T-helper 1 cell treated with Interleukin-12 subunit alpha and Interleukin-12 subunit beta and Interleukin-4 antibody, amounts not matched to agents 30 ng/mL and 1 ng/mL, for 36 hours (primary cell): ENCODE measurements around the gene OR2V2. TPM values are rescaled to one million over a fixed set of nuclear protein-coding genes. Genes with fewer than 3 reads are reported as not detected.
"Not testable (repeated sequence)": the region's sequence is repeated elsewhere in the genome, so short reads cannot be mapped to it uniquely, and the experiment has no call there.

ENCODE experiments used
- intact Hi-C: fragments of 100-400 bp; cut with micrococcal nuclease; formaldehyde crosslinking; loops from one replicate; pipeline ENCODE4 v1.15.1; 2024
- total RNA-seq: library from RNA; stranded (reverse); gene quantifications from 2 replicates; pipeline ENCODE4 v1.2.3, GENCODE V29; 2022

Gene OR2V2, protein sequence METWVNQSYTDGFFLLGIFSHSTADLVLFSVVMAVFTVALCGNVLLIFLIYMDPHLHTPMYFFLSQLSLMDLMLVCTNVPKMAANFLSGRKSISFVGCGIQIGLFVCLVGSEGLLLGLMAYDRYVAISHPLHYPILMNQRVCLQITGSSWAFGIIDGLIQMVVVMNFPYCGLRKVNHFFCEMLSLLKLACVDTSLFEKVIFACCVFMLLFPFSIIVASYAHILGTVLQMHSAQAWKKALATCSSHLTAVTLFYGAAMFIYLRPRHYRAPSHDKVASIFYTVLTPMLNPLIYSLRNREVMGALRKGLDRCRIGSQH
- not detected in 2 replicates for total RNA-seq

DNA sequence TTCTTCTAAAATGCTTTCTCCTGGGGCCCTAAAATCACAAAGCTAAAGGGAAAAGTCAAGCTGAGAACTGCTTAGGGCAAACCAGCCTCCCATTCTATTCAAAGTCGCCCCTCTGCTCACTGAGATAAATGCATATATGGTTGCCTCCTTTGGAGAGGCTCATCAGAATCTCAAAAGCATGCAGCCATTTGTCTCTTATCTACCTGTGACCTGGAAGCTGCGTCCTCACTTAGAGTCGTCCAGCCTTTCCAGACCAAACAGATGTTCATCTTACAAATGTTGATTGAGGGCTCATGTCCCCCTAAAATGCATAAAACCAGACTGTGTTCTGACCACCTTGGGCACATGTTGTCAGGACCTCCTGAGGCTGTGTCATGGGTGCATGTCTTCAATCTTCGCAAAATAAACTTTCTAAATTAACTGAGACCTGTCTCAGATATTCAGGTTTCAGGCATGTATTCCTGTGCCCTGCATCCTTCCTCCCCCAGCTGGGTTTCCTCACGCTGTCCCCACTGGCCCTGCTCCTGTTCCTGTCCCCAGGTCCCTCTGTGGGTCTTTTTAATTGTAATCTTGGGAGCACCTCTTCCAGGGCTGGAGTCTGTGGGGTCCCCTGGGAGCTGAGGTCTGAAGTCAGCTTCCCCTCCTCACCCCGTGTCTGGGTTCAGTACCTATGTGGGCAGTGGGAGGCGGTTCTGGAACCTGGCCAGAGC is at the start of gene OR2V2:
TSS of gene OR2V2 (plus strand) at position 660 of the 710 bp plus-strand sequence. CDS start 7,357 bp downstream, outside the sequence.
- intact Hi-C loops: not testable (repeated sequence)

DNA sequence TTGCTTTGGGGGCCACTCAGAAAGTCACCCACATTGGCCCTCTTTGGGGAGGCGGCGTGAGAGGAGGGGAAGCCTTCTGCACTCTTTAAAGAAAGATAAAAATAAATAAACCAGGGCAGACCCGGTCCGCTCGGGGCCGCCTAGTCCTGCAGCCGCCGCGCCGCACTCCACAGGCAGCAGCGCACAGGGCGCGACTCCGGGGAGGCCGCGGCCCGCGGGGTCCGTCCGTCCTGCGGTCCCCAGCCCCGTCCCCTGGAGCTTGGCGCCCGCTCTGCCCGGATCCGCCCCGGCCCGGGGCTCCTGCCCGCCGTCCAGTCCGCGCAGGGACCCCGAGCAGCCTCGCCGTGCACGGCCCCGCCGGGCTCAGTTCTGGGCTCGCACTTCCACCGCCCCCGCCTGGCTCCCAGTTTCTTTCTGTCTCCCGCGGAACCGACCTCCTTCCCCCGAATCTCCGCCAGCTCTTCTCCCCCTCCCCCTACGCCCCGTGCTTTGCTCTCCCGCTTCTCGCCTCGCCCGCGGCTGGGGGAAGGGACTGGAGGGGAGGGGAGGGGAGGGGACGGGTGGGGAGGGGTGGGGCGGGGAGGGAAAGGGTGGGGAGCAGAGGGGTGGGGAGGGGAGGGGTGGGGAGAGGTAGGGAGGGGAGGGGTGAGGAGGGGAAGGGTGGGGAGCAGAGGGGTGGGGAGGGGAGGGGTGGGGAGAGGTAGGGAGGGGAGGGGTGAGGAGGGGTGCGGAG is 49.5 kb upstream of the OR2V2 start:
- intact Hi-C loops: not testable (repeated sequence)

DNA sequence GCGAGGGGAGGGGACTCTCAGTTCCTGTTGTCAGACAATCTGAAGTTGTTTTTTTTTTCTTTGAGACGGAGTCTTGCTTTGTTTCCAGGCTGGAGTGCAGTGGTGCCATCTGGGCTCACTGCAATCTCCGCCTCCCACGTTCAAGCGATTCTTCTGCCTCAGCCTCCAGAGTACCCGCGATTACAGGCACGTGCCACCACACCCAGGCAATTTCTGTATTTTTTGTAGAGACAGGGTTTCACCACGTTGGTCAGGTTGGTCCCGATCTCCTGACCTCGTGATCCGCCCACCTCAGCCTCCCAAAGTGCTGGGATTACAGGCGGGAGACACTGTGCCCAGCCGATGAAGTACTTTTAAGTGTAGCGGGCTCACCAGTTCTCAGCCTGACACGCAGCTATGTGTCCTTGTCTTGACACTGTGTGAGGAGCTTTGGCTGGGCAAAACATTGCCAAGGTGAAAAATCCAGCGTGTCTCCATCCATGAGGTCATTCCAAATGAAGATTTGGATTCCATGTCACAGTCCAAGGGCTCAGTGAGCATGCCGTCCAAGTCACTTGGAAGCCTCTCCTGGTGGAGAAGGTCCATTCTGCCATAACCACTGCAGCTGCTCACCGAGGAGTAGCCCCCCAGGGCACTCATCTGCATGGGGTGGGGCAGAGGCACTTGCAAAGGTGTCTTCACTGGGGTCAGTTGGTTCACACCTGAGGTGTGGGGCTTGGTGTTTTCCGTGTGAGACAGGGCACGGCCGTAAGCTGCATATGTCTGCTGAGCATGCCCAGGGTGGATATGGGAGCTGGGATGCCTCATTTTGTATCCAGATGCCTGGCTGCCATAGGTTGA is 48.4 kb upstream of the OR2V2 start:
- intact Hi-C loops: no loop called here

DNA sequence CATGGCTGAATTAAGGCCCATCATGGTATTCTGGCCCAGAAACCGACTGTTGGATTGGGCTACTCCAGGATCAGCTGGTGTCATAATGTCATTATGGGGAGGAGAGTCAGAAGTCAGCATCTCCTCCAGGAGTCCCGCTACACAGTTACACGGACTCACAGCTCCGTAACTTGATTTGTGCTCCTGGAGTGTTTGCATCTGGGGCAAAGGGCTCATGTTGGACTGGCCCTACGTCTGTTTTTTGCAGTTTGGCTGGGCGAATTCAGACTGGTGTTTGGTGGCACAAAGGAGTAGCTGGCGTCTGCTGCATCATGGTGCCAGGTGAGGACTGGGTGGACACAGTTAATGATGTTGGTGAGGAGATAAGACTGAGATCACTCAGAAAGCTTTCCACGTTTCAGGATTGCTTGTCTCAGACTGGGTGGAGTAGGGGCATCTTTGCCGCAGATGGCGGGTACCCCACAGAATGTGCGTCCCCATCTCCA is 47.7 kb upstream of the OR2V2 start:
- intact Hi-C loops: loop anchor here (5.0 kb wide), 1 partner anchor 73 kb away; no protein-coding TSS in a partner anchor

DNA sequence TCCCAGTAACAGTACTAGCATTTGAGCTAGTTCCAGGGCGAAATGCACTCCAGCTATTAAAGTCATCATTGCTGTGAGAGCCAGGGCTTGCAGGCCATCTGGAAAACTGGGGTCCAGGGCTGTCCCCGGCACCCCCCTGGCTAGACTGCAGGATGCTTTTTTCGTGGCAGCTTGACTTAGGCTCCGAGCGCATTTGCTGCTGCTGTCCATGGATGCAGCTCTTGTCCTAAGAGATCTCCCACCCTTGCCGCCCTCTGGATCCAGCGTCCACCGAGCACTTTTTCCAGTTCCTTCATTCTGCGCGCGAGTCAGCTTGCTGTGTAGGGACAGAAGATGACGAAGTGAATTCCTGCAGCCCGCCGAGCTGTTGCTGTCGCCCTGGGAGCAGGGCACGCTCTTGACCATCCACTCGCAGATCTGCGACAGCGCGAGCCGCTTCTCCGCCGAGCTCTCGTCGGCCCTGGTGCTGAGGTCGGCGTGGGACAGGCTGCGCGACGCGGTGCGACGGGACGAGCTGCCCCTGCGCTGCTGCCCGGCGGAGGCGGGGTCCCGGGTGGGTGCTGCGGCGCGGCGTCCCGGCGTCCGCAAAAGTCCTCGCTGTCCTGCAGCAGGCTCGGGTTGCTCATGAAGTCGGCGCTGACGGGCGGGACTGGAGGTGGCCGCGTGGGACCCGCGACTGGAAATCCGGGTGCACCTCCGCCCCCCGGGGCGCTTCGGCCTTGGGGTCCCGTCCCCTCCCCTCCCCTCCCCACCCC is 47.1 kb upstream of the OR2V2 start:
- intact Hi-C loops: loop anchor here (5.0 kb wide), 1 partner anchor 72 kb away; no protein-coding TSS in a partner anchor

DNA sequence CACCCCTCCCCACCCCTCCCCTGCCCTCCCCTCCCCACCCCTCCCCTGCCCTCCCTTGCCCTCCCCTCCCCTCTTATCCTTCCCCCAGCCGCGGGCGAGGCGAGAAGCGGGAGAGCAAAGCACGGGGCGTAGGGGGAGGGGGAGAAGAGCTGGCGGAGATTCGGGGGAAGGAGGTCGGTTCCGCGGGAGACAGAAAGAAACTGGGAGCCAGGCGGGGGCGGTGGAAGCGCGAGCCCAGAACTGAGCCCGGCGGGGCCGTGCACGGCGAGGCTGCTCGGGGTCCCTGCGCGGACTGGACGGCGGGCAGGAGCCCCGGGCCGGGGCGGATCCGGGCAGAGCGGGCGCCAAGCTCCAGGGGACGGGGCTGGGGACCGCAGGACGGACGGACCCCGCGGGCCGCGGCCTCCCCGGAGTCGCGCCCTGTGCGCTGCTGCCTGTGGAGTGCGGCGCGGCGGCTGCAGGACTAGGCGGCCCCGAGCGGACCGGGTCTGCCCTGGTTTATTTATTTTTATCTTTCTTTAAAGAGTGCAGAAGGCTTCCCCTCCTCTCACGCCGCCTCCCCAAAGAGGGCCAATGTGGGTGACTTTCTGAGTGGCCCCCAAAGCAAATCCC is 46.2 kb upstream of the OR2V2 start:
- intact Hi-C loops: loop anchor here (5.0 kb wide), 1 partner anchor 71 kb away; no protein-coding TSS in a partner anchor

DNA sequence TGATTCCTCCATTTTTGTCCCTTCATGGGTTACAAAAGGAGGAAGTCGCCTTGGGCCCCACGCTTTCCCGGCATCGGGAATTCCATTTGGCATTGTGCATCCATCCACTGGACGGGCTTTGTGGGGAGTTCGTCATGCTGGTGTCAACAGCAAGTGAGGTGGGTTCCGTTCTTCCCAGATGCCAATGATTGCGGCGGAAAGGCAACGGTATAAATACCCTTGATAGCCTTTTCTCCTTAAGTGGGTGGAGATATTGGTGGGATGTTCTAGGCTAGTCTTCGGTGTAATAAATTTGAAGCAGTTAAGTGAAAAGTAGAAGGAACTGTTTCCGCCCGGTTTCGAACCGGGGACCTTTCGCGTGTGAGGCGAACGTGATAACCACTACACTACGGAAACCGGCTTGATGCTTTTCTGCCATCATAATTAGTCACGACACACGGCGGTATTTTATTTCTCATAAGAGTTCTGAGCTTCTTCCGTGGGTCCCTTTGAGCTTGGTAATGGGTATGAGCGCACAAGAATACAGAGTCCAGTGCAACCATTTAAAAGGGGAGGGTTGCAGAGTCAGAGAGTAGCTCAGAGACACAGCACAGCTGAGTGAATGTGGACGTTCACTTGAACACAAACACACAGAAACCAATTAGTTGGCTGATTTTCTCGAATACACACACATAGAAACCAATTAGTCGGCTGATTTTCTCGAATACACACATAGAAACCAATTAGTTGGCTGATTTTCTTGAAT is 45.3 kb upstream of the OR2V2 start:
- intact Hi-C loops: loop anchor here (5.0 kb wide), 1 partner anchor 70 kb away; no protein-coding TSS in a partner anchor

DNA sequence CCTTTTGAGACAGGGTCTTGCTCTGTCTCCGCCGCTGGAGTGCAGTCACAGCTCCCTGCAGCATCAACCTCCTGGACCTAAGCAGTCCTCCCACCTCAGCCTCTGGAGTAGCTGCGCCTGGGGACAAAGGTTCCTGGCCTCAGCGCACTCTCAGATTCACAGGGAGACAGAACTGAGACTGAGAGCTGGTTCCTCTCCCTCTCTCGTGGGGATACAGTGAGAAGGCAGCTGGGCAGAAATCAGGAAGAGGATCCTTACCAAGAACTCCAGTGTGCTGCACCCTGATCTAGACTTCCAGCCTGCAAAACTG is 43.2 kb upstream of the OR2V2 start:
- intact Hi-C loops: loop anchor here (5.0 kb wide), 1 partner anchor 68 kb away; no protein-coding TSS in a partner anchor

DNA sequence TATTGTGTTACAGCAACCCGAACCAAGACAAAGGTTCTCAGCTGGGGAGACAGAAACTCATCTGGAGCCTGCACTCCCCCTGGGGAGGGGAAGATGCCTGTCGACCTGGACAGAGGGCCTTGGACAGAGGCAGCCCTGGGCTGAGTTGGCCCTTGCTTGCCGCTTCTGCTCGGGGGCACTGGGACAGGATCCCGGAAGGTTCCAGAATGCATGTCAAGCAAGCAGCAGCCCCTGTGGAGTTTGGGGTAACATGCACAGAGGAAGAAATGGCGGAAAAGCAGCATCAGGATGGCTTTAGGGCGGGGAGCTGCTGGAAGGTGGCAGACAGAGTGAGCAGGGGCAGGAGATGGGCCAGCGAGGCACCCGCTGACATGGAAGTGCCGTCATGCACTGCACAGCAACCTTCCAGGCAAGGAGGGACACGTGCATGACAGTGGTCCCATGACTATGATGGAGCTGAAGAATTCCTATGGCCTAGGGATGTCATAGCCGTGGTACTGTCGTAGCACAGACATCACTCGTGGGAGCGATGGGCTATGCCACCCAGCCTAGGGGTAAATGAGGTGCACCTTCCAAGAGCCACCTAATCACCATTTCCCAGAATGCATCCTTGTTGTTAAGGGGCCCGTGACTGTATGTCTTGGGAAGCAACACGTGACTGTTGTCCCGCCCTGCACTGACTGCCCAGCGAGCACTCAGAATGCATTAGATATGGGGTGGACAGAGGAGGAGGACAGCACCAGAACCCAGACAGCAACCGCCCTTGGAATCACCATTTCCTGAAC is 42.6 kb upstream of the OR2V2 start:
- intact Hi-C loops: loop anchor here (5.0 kb wide), 1 partner anchor 68 kb away; no protein-coding TSS in a partner anchor

DNA sequence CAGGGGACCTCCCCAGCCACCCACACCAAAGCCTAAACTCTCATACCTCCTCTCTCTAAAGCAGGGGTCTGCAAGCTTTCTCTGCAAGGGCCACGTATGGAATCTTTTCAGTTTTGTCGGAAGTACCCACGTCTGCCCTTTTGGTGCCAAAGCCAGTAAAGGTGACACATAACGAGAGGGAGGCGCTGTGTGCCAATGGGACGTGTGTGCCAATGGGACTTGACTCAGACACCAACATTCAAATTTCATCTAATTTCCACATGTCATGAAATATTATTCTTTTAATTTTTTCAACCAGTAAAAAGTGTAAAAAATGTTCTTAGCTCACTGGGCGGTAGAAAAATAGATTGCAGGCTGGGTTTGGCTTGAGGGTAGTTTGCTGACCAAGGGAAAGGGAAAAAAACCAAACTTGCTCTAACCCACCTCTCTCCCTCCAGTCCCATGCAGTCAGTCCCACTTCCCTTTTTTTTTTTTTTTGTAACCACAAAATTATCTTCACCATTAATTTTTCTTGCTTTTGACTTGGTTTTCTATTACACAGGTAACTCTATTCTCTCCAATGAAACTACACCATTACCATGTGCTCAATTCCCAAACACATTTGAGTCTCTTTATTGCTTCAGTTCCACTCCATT is 41.9 kb upstream of the OR2V2 start:
- intact Hi-C loops: no loop called here

DNA sequence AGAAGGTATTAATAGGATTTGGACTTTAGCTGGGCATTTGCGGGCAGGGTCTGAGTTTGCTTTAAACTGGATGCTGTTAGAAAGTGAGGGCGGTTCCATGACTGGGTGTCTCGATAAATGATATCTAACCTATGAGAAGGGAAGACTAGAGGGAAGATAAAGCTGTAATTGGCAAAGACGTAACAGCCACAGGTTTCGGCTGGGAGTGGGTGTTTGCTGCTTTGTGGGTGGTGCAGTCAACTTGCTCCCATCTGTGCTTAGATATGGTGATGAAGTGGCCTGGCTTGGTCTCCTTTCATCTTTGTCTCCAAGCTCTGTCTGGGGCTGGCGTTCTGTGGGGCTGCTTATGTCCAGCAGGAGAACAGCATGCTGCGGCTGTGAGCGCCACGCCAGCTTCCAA is 39.7 kb upstream of the OR2V2 start:
- intact Hi-C loops: no loop called here

DNA sequence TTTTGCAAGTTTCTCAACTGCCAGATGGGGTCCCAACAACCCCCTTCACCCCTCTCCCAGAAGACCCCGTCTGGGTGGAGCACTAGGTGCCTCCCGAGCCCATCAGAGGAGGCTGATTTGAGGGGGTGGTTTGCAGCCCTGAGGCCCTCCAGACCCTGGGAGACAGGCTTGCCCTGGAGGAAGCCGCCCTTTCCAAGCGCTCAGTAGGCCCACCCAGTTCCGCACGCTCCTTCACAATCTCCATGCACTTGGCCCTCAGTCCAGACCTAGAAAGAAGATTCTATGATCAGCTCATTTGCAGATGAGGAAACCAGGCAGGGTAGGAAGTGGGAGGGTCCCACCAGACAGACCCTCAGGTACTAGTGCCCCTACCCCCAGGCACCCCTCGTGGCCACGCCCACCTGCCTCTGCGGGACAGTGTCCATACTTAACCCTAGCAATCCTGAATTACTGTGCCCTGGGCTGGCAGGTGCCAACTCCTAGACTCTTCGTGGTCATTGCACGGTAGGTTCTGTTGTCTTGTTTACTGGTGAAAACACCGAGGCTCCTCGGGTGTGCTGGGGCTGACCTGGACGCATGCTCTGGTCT is 38.7 kb upstream of the OR2V2 start:
- intact Hi-C loops: no loop called here

DNA sequence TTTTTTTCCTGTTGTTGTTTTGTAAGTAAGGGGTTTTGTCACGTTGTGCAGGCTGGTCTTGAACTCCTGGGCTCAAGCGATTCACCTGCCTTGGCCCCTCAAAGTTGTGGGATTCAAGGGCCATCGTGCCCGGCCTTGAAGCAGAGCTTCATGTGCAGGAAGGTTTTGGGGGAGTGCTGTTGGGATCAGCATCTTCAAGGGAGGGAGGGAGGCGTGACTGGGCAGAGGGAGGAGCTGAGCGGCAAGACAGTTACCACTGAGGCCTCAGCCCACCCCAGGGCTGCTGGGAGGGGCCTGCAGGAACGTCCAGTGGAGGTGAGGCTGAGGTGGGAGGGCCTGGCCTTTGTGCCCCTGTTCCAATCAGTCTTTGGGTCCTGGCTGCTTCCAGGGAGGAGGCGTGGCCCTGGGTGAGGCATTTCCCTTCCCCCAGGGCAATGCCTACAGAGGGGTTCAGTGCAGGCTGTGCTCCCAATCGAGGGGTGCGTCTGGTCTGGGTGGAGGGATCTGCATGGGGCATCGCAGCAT is 37.8 kb upstream of the OR2V2 start:
- intact Hi-C loops: no loop called here

DNA sequence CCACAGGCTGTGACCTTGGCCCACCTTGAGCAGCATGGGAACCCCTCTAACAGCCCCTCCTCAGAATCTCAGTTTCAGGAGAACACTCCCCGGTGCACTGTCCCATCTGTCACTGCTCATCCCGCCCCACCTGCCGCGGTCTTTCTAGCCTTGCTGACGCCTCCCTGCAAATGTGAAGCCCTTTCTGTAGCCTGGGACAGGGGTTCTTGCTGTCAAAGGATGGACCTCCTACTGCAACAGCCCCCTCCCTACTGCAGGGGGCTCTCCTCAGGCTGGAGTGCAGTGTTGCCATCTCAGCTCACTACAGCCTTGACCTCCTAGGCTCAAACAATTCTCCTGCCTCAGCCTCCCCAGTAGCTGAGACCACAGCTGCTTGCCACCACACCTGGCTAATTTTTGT is 36.4 kb upstream of the OR2V2 start:
- intact Hi-C loops: no loop called here

DNA sequence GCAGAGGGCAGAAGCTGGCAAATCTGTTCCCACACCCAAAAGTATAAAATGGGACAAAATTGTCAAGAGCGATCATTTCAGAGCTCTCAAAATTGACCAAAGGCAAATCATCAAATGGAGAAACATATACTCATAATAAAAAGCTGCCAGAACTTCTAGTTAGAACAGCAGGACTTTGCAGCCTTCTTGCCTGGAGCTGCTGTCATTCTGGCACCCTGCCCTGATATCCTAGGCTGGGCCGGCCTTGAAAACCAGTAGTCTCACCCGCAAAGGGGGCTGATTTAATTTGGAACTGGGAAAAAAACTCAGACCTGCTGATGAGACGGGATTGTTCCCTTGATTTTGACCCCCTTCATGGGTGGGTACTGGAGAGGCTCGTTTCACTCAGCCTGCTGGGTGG is 34.9 kb upstream of the OR2V2 start:
- intact Hi-C loops: no loop called here

DNA sequence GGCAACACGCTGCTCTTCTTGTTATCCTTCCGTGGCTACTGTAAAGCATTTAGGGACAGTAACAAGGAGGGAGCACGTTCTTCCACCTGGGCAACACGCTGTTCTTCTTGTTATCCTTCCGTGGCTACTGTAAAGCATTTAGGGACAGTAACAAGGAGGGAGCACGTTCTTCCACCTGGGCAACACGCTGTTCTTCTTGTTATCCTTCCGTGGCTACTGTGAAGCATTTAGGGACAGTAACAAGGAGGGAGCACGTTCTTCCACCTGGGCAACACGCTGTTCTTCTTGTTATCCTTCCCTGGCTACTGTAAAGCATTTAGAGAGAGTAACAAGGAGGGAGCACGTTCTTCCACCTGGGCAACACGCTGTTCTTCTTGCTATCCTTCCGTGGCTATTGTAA is 33.8 kb upstream of the OR2V2 start:
- intact Hi-C loops: not testable (repeated sequence)

DNA sequence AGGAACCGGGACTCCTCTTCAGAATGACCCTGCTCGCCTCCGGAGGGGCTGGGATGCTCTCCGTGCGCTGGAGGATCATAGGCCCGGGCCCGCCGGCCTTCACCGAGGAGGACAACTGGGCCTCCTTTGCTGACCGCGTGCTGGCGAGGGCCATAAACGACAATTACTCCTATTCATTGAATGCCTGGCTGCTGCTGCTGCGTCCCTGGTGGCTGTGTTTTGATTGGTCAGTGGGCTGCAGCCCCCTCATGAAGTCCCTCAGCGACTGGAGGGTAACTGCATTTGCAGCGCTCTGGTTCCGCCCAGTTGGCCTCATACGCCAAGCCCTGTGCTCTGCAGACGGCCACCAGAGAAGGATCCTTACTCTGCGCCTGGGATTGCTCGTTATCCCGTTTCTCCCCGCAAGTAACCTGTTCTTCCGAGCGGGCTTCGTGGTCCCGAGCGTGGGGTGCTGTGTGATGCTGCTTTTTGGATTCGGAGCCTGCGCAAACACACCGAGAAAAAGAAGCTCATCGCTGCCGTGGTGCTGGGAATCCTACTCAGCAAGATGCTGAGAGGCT is 33.0 kb upstream of the OR2V2 start:
- intact Hi-C loops: loop anchor here (2.0 kb wide), 1 partner anchor 62 kb away; no protein-coding TSS in a partner anchor
